Activated CD8-positive, alpha-beta memory T cell treated with anti-CD3 and anti-CD28 coated beads, Interleukin-2, amount 50 U/mL, for 24 hours (primary cell): ENCODE data around the gene TMPRSS11A.

ENCODE experiments used
- DNase-seq: peaks from one replicate; pipeline ENCODE4 v3.0.0-alpha.2; 2020; ENCODE audit errors: extremely low read depth

TMPRSS11A gene

GRCh38 chr4:67869580-67870190, 93.6 kb downstream of the TMPRSS11A start:
- no peak for DNase-seq

GRCh38 chr4:67861513-67861912, 101.8 kb downstream of the TMPRSS11A start:
- no peak for DNase-seq
